ENCODE data around the gene SCN2A.
A peak's percentile ranks its signal among the peaks of the same experiment; 100 is the strongest.
"Not testable (repeated sequence)": the region's sequence is repeated elsewhere in the genome, so short reads cannot be mapped to it uniquely, and the experiment has no call there.

The SCN2A gene

GRCh38 chr2:165348441-165348840 lies 109.2 kb downstream of the SCN2A start:
- DNase-seq, result no peak

DNA sequence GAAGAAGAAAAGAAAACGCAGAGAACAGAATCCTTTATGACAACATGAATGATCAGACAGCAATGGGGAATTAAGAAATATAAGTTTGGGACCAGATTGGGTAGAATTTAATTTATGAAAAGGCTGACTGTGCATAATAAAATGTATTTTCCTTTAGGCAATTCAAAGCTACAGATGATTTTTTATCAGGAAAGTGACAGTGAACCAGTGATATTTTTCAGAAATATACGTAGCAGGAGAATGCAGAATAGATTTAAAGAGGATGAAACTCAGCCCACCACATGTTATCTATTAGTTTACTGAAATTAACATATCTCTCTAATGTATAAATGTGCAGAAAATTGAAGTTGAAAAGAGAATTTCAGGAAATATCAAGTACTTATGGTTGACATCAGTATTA lies 110.0 kb downstream of the SCN2A start:
- DNase-seq, result no peak

DNA sequence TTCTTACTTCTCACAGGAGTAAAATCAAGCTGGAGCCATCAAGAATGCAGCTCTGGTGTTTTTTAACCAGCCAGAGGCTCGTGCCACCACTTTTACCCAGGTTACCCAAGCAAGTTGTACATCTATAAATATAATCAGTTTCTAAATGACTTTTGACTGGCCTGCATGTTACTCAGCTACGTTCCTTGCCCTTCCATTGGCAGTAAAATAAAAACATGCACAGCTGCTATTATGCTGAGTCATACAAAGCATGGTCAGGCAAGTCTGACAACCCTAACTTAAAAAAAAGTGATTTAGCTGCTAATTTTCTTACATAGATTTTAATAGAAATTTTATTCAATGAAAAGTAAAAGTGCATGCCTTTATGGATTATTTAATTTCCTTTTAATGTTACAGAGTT lies 118.5 kb downstream of the SCN2A start:
- peak; percentile 10 for DNase-seq

- DNase-seq, result no peak
These were observed 122.3 kb downstream of the SCN2A start for GRCh38 chr2:165361514-165361913.

GRCh38 chr2:165369131-165369897 lies 130.1 kb downstream of the SCN2A start:
- DNase-seq, result no peak

- DNase-seq, result no peak
These were observed 130.7 kb downstream of the SCN2A start for GRCh38 chr2:165369898-165370296.

DNA sequence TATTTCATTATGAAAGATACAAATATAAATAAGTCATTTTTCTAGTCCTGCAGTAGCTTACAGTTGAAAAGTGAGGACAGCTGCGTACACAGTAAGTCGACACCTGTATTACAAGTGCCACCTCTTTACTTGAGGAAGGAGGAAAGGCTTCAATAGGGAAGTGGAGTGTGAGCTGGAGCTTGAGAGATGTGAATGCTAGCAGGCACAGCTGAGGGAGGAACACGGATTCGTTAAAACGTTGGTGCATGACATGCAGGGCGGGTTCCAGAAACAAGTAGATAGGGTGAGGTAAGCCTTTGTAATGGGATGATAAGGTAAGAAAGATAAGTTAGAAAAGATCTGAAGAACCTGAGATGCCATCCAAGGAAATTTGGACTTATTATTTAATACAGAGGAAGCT lies 132.1 kb downstream of the SCN2A start:
- no peak for DNase-seq

GRCh38 chr2:165373278-165374010 lies 134.2 kb downstream of the SCN2A start:
- no peak for DNase-seq

- DNase-seq, result no peak
These were observed 137.4 kb downstream of the SCN2A start for GRCh38 chr2:165376571-165376975.

DNA sequence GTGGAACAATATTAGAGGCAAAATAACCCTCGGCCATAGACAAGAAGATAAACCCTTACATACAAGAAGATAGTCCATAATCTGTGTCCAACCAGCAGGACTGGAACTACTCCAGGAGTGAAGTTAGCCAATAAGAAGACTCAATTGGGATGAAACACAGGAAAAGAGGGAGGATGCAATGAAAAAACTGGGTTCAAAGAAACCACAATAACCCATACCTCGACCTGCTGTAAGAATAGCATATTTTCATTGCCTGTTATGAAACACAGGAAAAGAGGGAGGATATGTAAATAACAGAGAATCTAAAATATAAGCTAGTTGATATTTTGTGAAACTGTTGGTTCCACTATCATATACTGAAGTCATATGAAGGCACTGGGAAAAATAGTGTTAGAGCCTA lies 143.1 kb downstream of the SCN2A start:
- no peak for DNase-seq

DNA sequence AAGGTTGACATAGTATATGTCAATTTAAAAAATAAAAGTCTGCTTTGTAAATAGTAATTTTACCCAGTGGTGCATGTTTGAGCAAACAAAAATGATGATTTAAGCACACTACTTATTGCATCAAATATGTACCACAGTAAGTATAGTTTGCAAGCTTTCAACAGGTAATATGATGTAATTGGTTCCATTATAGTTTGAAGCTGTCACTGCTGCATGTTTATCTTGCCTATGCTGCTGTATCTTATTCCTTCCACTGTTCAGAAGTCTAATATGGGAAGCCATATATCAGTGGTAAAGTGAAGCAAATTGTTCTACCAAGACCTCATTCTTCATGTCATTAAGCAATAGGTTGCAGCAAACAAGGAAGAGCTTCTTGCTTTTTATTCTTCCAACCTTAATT lies 151.7 kb downstream of the SCN2A start:
- no peak for DNase-seq

- DNase-seq, result no peak
These were observed 152.6 kb downstream of the SCN2A start for GRCh38 chr2:165391791-165392190.

DNA sequence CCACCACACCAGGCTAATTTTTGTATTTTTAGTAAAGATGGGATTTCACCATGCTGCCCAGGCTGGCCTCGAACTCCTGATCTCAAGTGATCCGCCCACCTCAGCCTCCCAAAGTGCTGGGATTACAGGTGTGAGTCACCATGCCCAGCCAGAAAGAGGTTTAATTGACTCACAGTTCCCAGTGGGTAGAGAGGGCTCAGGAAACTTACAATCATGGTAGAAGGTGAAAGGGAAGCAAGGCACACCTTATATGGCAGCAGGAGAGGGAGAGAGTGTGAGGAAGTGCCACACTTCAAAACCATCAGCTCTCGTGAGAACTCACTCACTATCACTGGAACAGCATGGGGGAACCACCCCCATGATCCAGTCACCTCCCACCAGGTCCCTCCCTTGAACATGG lies 159.4 kb downstream of the SCN2A start:
- not testable (repeated sequence) for DNase-seq

GRCh38 chr2:165401285-165401852 lies 162.2 kb downstream of the SCN2A start:
- peak; percentile 88 for DNase-seq

- no peak for DNase-seq
These were observed 162.9 kb downstream of the SCN2A start for GRCh38 chr2:165402162-165402561.

DNA sequence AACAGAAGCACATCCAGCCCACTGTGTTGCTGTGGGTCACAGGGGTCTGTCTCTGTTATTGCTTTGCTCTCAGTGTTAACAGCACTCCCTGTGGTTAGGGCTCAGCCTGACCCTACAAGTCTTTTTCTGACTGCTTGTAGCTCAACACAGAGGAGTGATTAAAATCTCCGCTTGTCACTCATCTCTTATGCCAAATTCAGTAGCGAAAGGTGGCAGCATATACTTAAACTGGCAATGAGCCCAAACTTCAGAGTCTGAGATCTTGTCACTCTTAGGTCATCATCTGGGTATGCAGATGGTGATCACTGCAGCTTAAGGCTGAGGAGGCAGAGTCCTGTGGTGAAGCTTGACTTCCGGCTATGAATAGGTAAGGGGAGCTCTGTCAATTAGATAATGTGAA lies 167.0 kb downstream of the SCN2A start:
- no peak for DNase-seq

- no peak for DNase-seq
These were observed 168.3 kb downstream of the SCN2A start for GRCh38 chr2:165407466-165407865.

GRCh38 chr2:165408186-165408585 lies 169.0 kb downstream of the SCN2A start:
- no peak for DNase-seq

- no peak for DNase-seq
These were observed 171.1 kb downstream of the SCN2A start for GRCh38 chr2:165410276-165410675.

- no peak for DNase-seq
These were observed 175.0 kb downstream of the SCN2A start for GRCh38 chr2:165414187-165414586.

- no peak for DNase-seq
These were observed 177.8 kb downstream of the SCN2A start for GRCh38 chr2:165417009-165417408.

- DNase-seq, result no peak
These were observed 181.0 kb downstream of the SCN2A start for GRCh38 chr2:165420231-165420630.

GRCh38 chr2:165423081-165423480 lies 183.9 kb downstream of the SCN2A start:
- no peak for DNase-seq

- no peak for DNase-seq
These were observed 186.3 kb downstream of the SCN2A start for GRCh38 chr2:165425556-165425955.

All from hematopoietic multipotent progenitor cell treated with erythropoietin and hydrocortisone succinate and interleukin-3 and kit ligand, for 6 days (in vitro differentiated cells).